Stimulated activated CD8-positive, alpha-beta memory T cell treated with anti-CD3 and anti-CD28 coated beads, Interleukin-15, amount 100 ng/mL, for 48 hours (primary cell): ENCODE data around the gene SNX33.
"Not testable (repeated sequence)": the region's sequence is repeated elsewhere in the genome, so short reads cannot be mapped to it uniquely, and the experiment has no call there.

Experiments
- DNase-seq, 2 donors: peaks; one replicate each; pipeline ENCODE4 v3.0.0-alpha.2; 2020; ENCODE audit warnings: low read depth in 2 of 2

The SNX33 gene

GRCh38 chr15:75662823-75663519, 15.3 kb downstream of the SNX33 start:
- no peak for DNase-seq

GRCh38 chr15:75663931-75664421, 16.3 kb downstream of the SNX33 start:
- DNase-seq = no peak

- no peak for DNase-seq
Measured at GRCh38 chr15:75666823-75667501, 19.2 kb downstream of the SNX33 start.

- no peak for DNase-seq
Measured at GRCh38 chr15:75669191-75669878, 21.6 kb downstream of the SNX33 start.

GRCh38 chr15:75669879-75670212, 22.1 kb downstream of the SNX33 start:
- DNase-seq = no peak

GRCh38 chr15:75671730-75672602, 24.3 kb downstream of the SNX33 start:
- no peak for DNase-seq

GRCh38 chr15:75672646-75673425, 25.1 kb downstream of the SNX33 start:
- no peak for DNase-seq

GRCh38 chr15:75673426-75674235, 25.9 kb downstream of the SNX33 start:
- DNase-seq = no peak

- DNase-seq = no peak
Measured at GRCh38 chr15:75674366-75674765, 26.7 kb downstream of the SNX33 start.

- no peak for DNase-seq
Measured at GRCh38 chr15:75675579-75676404, 28.1 kb downstream of the SNX33 start.

GRCh38 chr15:75676688-75677464, 29.2 kb downstream of the SNX33 start:
- no peak for DNase-seq

GRCh38 chr15:75677465-75678323, 30.0 kb downstream of the SNX33 start:
- DNase-seq = no peak

- not testable (repeated sequence) for DNase-seq
Measured at GRCh38 chr15:75678324-75678690, 30.6 kb downstream of the SNX33 start.

- no peak for DNase-seq
Measured at GRCh38 chr15:75680007-75680789, 32.5 kb downstream of the SNX33 start.

GRCh38 chr15:75682181-75683135, 34.7 kb downstream of the SNX33 start:
- no peak for DNase-seq
